PC-9 (cell line): ENCODE data around the gene ERVFRD-1. TPM values are rescaled to one million over a fixed set of nuclear protein-coding genes. Genes with fewer than 3 reads are reported as not detected.

Experiments
- BruUV-seq: library from RNA; stranded (reverse); fragments of 400-500 nt; replicated peaks from 2 replicates; lab custom pipeline; 2021; lab: Mats Ljungman, UMichigan
- CTCF ChIA-PET: fragments of 300-600 bp; sonication (Branson Sonifier 250); formaldehyde crosslinking; loops from one replicate; lab custom pipeline; 2022; ENCODE audit warnings: antibody characterized with exemption; lab: Charles Lee
- POLR2A ChIA-PET: fragments of 300-600 bp; sonication (Branson Sonifier 250); formaldehyde crosslinking; loops from one replicate; lab custom pipeline; 2022; ENCODE audit warnings: antibody characterized with exemption; ENCODE audit not compliant: unreplicated experiment; lab: Charles Lee
- DNase-seq, 2 experiments: peaks; one replicate each; pipeline versions ENCODE4 v3.0.0 to v3.0.0-alpha.2; 2015 to 2022; ENCODE audit warnings: mixed read lengths in 1 of 2
- H2AFZ ChIP-seq: fragments of 200-600 bp; sonication (generic); 2 replicates; pipeline ENCODE4 v1.8.1; 2017; ENCODE audit warnings: antibody characterized with exemption
- H3F3A ChIP-seq: fragments of 200-600 bp; sonication (generic); 2 replicates; pipeline ENCODE4 v1.8.1; 2017; ENCODE audit warnings: antibody characterized with exemption, mild to moderate bottlenecking, low read depth; ENCODE audit not compliant: insufficient read depth
- H3K27ac ChIP-seq: fragments of 200-600 bp; sonication (generic); 2 replicates; pipeline ENCODE4 v1.6.1; 2016; ENCODE audit warnings: mixed run types
- H3K27me3 ChIP-seq: fragments of 200-600 bp; sonication (generic); 2 replicates; pipeline ENCODE4 v1.6.1; 2016; ENCODE audit warnings: low read depth, mixed run types; ENCODE audit not compliant: insufficient read depth
- H3K36me3 ChIP-seq: fragments of 200-600 bp; sonication (generic); 2 replicates; pipeline ENCODE4 v1.6.1; 2016; ENCODE audit warnings: low read depth, mixed run types
- H3K4me1 ChIP-seq: fragments of 200-600 bp; sonication (generic); replicated peaks from 2 replicates; pipeline ENCODE4 v1.6.1; 2016; ENCODE audit warnings: mixed run types; ENCODE audit not compliant: insufficient read depth
- H3K4me2 ChIP-seq: fragments of 200-600 bp; sonication (generic); 2 replicates; pipeline ENCODE4 v1.6.1; 2017; ENCODE audit warnings: mixed run types
- H3K4me3 ChIP-seq: fragments of 200-600 bp; sonication (generic); 2 replicates; pipeline ENCODE4 v1.6.1; 2016; ENCODE audit warnings: mixed run types
- H3K79me2 ChIP-seq: fragments of 200-600 bp; sonication (generic); 2 replicates; pipeline ENCODE4 v1.6.1; 2017; ENCODE audit warnings: low read depth, mixed run types
- H3K9me2 ChIP-seq: fragments of 200-600 bp; sonication (generic); 2 replicates; pipeline ENCODE4 v1.8.1; 2017; ENCODE audit warnings: mild to moderate bottlenecking; ENCODE audit not compliant: insufficient read depth
- H3K9me3 ChIP-seq: fragments of 200-600 bp; sonication (generic); 2 replicates; pipeline ENCODE4 v1.8.1; 2016; ENCODE audit warnings: low read depth; ENCODE audit not compliant: insufficient read depth
- H4K20me1 ChIP-seq: fragments of 200-600 bp; sonication (generic); 2 replicates; pipeline ENCODE4 v1.8.1; 2017; ENCODE audit not compliant: insufficient read depth
- CTCF ChIP-seq: fragments of 200-600 bp; sonication (generic); conservative IDR thresholded peaks from 2 replicates; pipeline ENCODE4 v1.6.1; 2017; ENCODE audit warnings: mixed run types, antibody characterized with exemption, mild to moderate bottlenecking, moderate library complexity
- EZH2 ChIP-seq: fragments of 200-600 bp; sonication (generic); IDR thresholded peaks from 2 replicates; pipeline ENCODE4 v1.8.0; 2017; ENCODE audit warnings: antibody characterized with exemption, low read depth
- intact Hi-C: fragments of 100-400 bp; cut with micrococcal nuclease; formaldehyde crosslinking; loops from one replicate; pipeline ENCODE4 v1.10.0; 2022; ENCODE audit not compliant: unreplicated experiment
- total RNA-seq: library from RNA; stranded (reverse); gene quantifications from 2 replicates; pipeline ENCODE4 v1.2.3, GENCODE V29; 2021

Gene ERVFRD-1
- total RNA-seq, 1 experiment from 2014 or later: not detected

GRCh38 chr6:11142296-11143027 is 30.9 kb upstream of the ERVFRD-1 start:
- Histone ChIP-seq H3K27me3 (no peaks in the 10 kb centered on the region), H3K9me3 (no peaks in the 10 kb centered on the region), H3K4me1 (0 out of 2 replicates have a peak, but pooled peaks cover 6% of the 10 kb centered on the region), H3K9me2 (no peaks in the 10 kb centered on the region), H3K79me2 (no peaks in the 10 kb centered on the region), H3K4me2 (no peak overlapping the region), H3K27ac (no peak overlapping the region), H3K36me3 (no peaks in the 10 kb centered on the region), H4K20me1 (no peaks in the 10 kb centered on the region), H3K4me3 (no peak overlapping the region), H2AFZ (no peak overlapping the region), H3F3A (no peaks in the 10 kb centered on the region)
- no TSS peak for BruUV-seq
- ChIA-PET POLR2A (no interaction called here), CTCF (interaction anchor here (0.7 kb wide), 1 partner anchor 354 kb away, joined by 6 read pairs; no protein-coding TSS in a partner anchor)
- intact Hi-C loops: loop anchor here (5.0 kb wide), 1 partner anchor 190 kb away; no protein-coding TSS in a partner anchor
- no peak for DNase-seq
- TF ChIP-seq CTCF (no peak), EZH2 (no peak)

- Histone ChIP-seq H2AFZ (no peak overlapping the region), H3F3A (no peaks in the 10 kb centered on the region), H3K9me3 (no peaks in the 10 kb centered on the region), H3K9me2 (no peaks in the 10 kb centered on the region), H3K4me2 (no peak overlapping the region), H3K27me3 (no peaks in the 10 kb centered on the region), H4K20me1 (no peaks in the 10 kb centered on the region), H3K36me3 (no peaks in the 10 kb centered on the region), H3K27ac (no peak overlapping the region), H3K4me3 (no peak overlapping the region), H3K79me2 (no peaks in the 10 kb centered on the region), H3K4me1 (0 out of 2 replicates have a peak, but pooled peaks cover 6% of the 10 kb centered on the region)
- DNase-seq: no peak
- POLR2A ChIA-PET: no interaction called here
- TF ChIP-seq EZH2: no peak
- no peak for TF ChIP-seq CTCF
- intact Hi-C loops: loop anchor here (5.0 kb wide), 1 partner anchor 189 kb away; no protein-coding TSS in a partner anchor
- BruUV-seq: no TSS peak
- CTCF ChIA-PET: no interaction called here
Measured at GRCh38 chr6:11141295-11141694, 29.8 kb upstream of the ERVFRD-1 start.

- Histone ChIP-seq H3F3A (no peaks in the 10 kb centered on the region), H3K4me2 (no peak overlapping the region), H3K9me3 (no peaks in the 10 kb centered on the region), H3K27ac (no peak overlapping the region), H4K20me1 (no peaks in the 10 kb centered on the region), H3K4me3 (no peak overlapping the region), H3K27me3 (no peaks in the 10 kb centered on the region), H3K36me3 (peaks cover 8% of the 10 kb centered on the region; the same call in 1 of the 2 replicates), H3K9me2 (no peaks in the 10 kb centered on the region), H3K79me2 (no peaks in the 10 kb centered on the region), H2AFZ (no peak overlapping the region), H3K4me1 (0 out of 2 replicates have a peak, but pooled peaks cover 6% of the 10 kb centered on the region)
- POLR2A ChIA-PET: no interaction called here
- intact Hi-C loops: loop anchor here (5.0 kb wide), 1 partner anchor 188 kb away; no protein-coding TSS in a partner anchor
- no peak for DNase-seq
- BruUV-seq: no TSS peak
- TF ChIP-seq CTCF (no peak), EZH2 (no peak)
- CTCF ChIA-PET: no interaction called here
Measured at GRCh38 chr6:11140056-11140455, 28.5 kb upstream of the ERVFRD-1 start.
